Upper lobe of left lung (tissue), 4 donors: Measurements from ENCODE around the gene NCAN.

Experiments used
- POLR2A ChIP-seq, 4 donors: fragments of 450-650 bp; IDR thresholded peaks; one replicate each; pipeline ENCODE4 v1.5.1; 2016 to 2017; ENCODE audit warnings: antibody characterized with exemption in 4 of 4, mild to moderate bottlenecking in 2 of 4
- TF ChIP-seq, protein P1 (sequence below), 6 experiments: fragments of 450-650 bp in 4 of 6; fragments of 200-600 bp in 2 of 6; sonication (generic) in 2 of 6; IDR thresholded peaks; one replicate each; pipeline ENCODE4 v1.5.1; 2016 to 2019; ENCODE audit warnings: antibody characterized with exemption in 6 of 6

DNA sequence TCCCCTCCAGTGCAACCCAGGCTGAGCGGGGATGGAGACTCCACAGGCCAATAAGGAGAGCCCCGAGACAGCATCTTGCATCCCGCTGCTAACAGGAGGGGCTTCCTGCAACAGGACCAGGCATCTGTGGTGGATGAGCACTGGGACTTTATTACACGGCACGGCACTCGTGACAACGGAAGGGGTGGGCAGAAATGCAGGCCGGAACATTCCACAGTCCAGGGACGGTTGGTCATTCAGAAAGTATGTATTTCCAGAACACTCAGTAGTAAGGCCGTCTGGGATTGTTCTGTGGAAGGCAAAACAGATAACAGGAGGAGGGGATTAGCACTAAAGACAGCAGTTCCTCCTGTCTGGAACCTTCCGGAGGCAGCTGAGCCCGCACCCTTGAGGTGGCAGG, 64.6 kb downstream of the NCAN start:
- TF ChIP-seq, protein P1, sequence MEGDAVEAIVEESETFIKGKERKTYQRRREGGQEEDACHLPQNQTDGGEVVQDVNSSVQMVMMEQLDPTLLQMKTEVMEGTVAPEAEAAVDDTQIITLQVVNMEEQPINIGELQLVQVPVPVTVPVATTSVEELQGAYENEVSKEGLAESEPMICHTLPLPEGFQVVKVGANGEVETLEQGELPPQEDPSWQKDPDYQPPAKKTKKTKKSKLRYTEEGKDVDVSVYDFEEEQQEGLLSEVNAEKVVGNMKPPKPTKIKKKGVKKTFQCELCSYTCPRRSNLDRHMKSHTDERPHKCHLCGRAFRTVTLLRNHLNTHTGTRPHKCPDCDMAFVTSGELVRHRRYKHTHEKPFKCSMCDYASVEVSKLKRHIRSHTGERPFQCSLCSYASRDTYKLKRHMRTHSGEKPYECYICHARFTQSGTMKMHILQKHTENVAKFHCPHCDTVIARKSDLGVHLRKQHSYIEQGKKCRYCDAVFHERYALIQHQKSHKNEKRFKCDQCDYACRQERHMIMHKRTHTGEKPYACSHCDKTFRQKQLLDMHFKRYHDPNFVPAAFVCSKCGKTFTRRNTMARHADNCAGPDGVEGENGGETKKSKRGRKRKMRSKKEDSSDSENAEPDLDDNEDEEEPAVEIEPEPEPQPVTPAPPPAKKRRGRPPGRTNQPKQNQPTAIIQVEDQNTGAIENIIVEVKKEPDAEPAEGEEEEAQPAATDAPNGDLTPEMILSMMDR (IDR thresholded peaks at IDR 0.05), result no peak
- no peak for TF ChIP-seq POLR2A (IDR thresholded peaks at IDR 0.05)
